Measurements from ENCODE around the gene PRRT4.

- TF ChIP-seq EZH2 (IDR thresholded peaks at IDR 0.05; ENCODE audit: low read length, missing control alignments) (no peak), CTCF (conservative IDR thresholded peaks at IDR 0.05 in 1 of 2, IDR thresholded peaks at IDR 0.05 in 1 of 2; ENCODE audit: low read depth in 1 of 2, low read length in 2 of 2) (peak; percentile 77 to 88)
These were observed 26.0 kb upstream of the PRRT4 start for GRCh38 chr7:128387216-128388144.
